H1 (cell line): ENCODE data around the gene MAPK8. TPM values are rescaled to one million over a fixed set of nuclear protein-coding genes. Genes with fewer than 3 reads are reported as not detected.
A peak's percentile ranks its signal among the peaks of the same experiment; 100 is the strongest.

ENCODE experiments used
- CTCF ChIA-PET: fragments of 300-600 bp; sonication (Branson Sonifier 250); formaldehyde crosslinking; loops from one replicate; lab custom pipeline; 2021; ENCODE audit not compliant: partially characterized antibody; lab: Charles Lee
- POLR2A ChIA-PET: fragments of 300-600 bp; sonication (Branson Sonifier 250); formaldehyde crosslinking; loops from one replicate; lab custom pipeline; 2021; ENCODE audit warnings: inconsistent platforms; ENCODE audit not compliant: partially characterized antibody; lab: Charles Lee
- DNase-seq, 2 experiments: peaks; one replicate each; pipeline versions ENCODE4 v3.0.0 to v3.0.0-alpha.2; 2010 to 2022; ENCODE audit warnings: low spot score in 2 of 2, low read depth in 1 of 2, mixed read lengths in 1 of 2
- FAIRE-seq: peaks from 2 replicates; lab custom pipeline; 2011; peaks lifted over from hg19 to GRCh38; lab: Jason Lieb, UNC
- H2AFZ ChIP-seq: 2 replicates; pipeline ENCODE4 v1.8.1; 2012; ENCODE audit warnings: low read length, inconsistent platforms
- H2AK5ac ChIP-seq: 2 replicates; pipeline ENCODE4 v1.6.1; 2013; ENCODE audit warnings: low read depth, low read length
- H2BK120ac ChIP-seq: replicated peaks from 2 replicates; pipeline ENCODE3; 2013; ENCODE audit warnings: low read depth, low read length, inconsistent platforms
- H2BK12ac ChIP-seq: 2 replicates; pipeline ENCODE4 v1.6.1; 2013; ENCODE audit warnings: low read depth, low read length
- H2BK15ac ChIP-seq: 2 replicates; pipeline ENCODE4 v1.6.1; 2013; ENCODE audit warnings: low read length
- H2BK20ac ChIP-seq: 2 replicates; pipeline ENCODE4 v1.6.1; 2013; ENCODE audit warnings: low read length
- H2BK5ac ChIP-seq: 2 replicates; pipeline ENCODE4 v1.6.1; 2013; ENCODE audit warnings: low read depth, low read length
- H3K14ac ChIP-seq: 2 replicates; pipeline ENCODE4 v1.6.1; 2013; ENCODE audit warnings: inconsistent platforms; ENCODE audit not compliant: insufficient read length
- H3K18ac ChIP-seq: 2 replicates; pipeline ENCODE4 v1.6.1; 2013; ENCODE audit warnings: low read length; ENCODE audit errors: extremely low read depth
- H3K23ac ChIP-seq: 2 replicates; pipeline ENCODE4 v1.6.1; 2013; ENCODE audit warnings: inconsistent platforms; ENCODE audit not compliant: insufficient read length
- H3K23me2 ChIP-seq: 2 replicates; pipeline ENCODE4 v1.6.1; 2013; ENCODE audit warnings: low read depth, low read length
- H3K27ac ChIP-seq: 2 replicates; pipeline ENCODE4 v1.6.1; 2011; ENCODE audit warnings: low read depth, low read length, inconsistent platforms
- H3K27me3 ChIP-seq, 4 experiments: replicated peaks in 1 of 4; 1 replicate in 1 of 4; 2 replicates in 3 of 4; pipeline versions ENCODE4 v1.6.1 to v1.8.1; 2011 to 2013; ENCODE audit warnings: low read length in 3 of 4, mild to moderate bottlenecking in 3 of 4, inconsistent platforms in 2 of 4, mixed read lengths in 2 of 4, moderate library complexity in 1 of 4; ENCODE audit not compliant: control insufficient read depth in 3 of 4, insufficient read depth in 3 of 4; ENCODE audit errors: extremely low read depth in 1 of 4
- H3K36me3 ChIP-seq, 4 experiments: 2 replicates each; pipeline versions ENCODE4 v1.6.1 to v1.8.1; 2011 to 2013; ENCODE audit warnings: mild to moderate bottlenecking in 4 of 4, low read length in 3 of 4, moderate library complexity in 2 of 4, control low read depth in 1 of 4, inconsistent platforms in 1 of 4; ENCODE audit not compliant: insufficient read depth in 4 of 4, control insufficient read depth in 2 of 4
- H3K4ac ChIP-seq: replicated peaks from 2 replicates; pipeline ENCODE3; 2013; ENCODE audit warnings: low read length, low read depth, mixed read lengths, inconsistent platforms; ENCODE audit not compliant: insufficient read length
- H3K4me1 ChIP-seq, 4 experiments: replicated peaks in 1 of 4; 1 replicate in 1 of 4; 2 replicates in 3 of 4; pipeline versions ENCODE4 v1.6.1 to v1.8.1; 2011 to 2013; ENCODE audit warnings: low read length in 3 of 4, inconsistent platforms in 2 of 4, mixed read lengths in 1 of 4; ENCODE audit not compliant: insufficient read depth in 4 of 4, control insufficient read depth in 3 of 4
- H3K4me2 ChIP-seq, 2 experiments: 2 replicates each; pipeline versions ENCODE4 v1.6.1 to v1.8.1; 2011 to 2013; ENCODE audit warnings: low read depth in 2 of 2, low read length in 2 of 2, control low read depth in 1 of 2, inconsistent platforms in 1 of 2, mild to moderate bottlenecking in 1 of 2; ENCODE audit not compliant: insufficient read depth in 1 of 2
- H3K4me3 ChIP-seq, 4 experiments: fragments of 200-600, 300-600 bp in 1 of 4; sonication (generic), shearing (Covaris generic), sonication (Bioruptor Twin) in 1 of 4; 2 replicates each; pipeline versions ENCODE4 v1.5.1 to v1.8.1; 2011 to 2016; ENCODE audit warnings: low read length in 4 of 4, low read depth in 3 of 4, control low read depth in 2 of 4, inconsistent platforms in 2 of 4, mild to moderate bottlenecking in 2 of 4, mixed read lengths in 1 of 4, moderate library complexity in 1 of 4; ENCODE audit not compliant: insufficient read depth in 2 of 4; ENCODE audit errors: extremely low read depth in 1 of 4
- H3K56ac ChIP-seq: replicated peaks from 2 replicates; pipeline ENCODE3; 2013; ENCODE audit warnings: low read depth, mild to moderate bottlenecking, mixed read lengths, low read length, inconsistent platforms; ENCODE audit not compliant: insufficient read length
- H3K79me1 ChIP-seq: 2 replicates; pipeline ENCODE4 v1.6.1; 2013; ENCODE audit warnings: low read depth, low read length, control low read depth
- H3K79me2 ChIP-seq, 2 experiments: 2 replicates each; pipeline versions ENCODE4 v1.6.1 to v1.8.1; 2012 to 2013; ENCODE audit warnings: low read length in 2 of 2, mild to moderate bottlenecking in 2 of 2, inconsistent platforms in 1 of 2; ENCODE audit not compliant: insufficient read depth in 2 of 2, control insufficient read depth in 1 of 2
- H3K9ac ChIP-seq, 4 experiments: replicated peaks in 1 of 4; 1 replicate in 1 of 4; 2 replicates in 3 of 4; pipeline versions ENCODE4 v1.6.1 to v1.8.1; 2011 to 2013; ENCODE audit warnings: low read depth in 3 of 4, low read length in 3 of 4, control low read depth in 2 of 4, mild to moderate bottlenecking in 2 of 4, moderate library complexity in 2 of 4, inconsistent platforms in 1 of 4; ENCODE audit errors: extremely low read depth in 1 of 4
- H3K9me3 ChIP-seq, 2 experiments: 2 replicates each; pipeline versions ENCODE4 v1.6.1 to v1.8.1; 2012 to 2013; ENCODE audit warnings: mild to moderate bottlenecking in 2 of 2, moderate library complexity in 2 of 2, control low read depth in 1 of 2, inconsistent platforms in 1 of 2, low read depth in 1 of 2, low read length in 1 of 2, mixed read lengths in 1 of 2; ENCODE audit not compliant: insufficient read depth in 2 of 2
- H4K20me1 ChIP-seq, 2 experiments: replicated peaks in 1 of 2; 2 replicates each; pipeline versions ENCODE3 to v1.8.1; 2011 to 2013; ENCODE audit warnings: inconsistent platforms in 2 of 2, low read length in 2 of 2, mild to moderate bottlenecking in 1 of 2; ENCODE audit not compliant: insufficient read depth in 2 of 2, control insufficient read depth in 1 of 2
- H4K5ac ChIP-seq: 2 replicates; pipeline ENCODE4 v1.6.1; 2013; ENCODE audit warnings: low read length, low read depth, mixed read lengths, inconsistent platforms; ENCODE audit not compliant: insufficient read length
- H4K8ac ChIP-seq: 2 replicates; pipeline ENCODE4 v1.8.0; 2013; ENCODE audit warnings: mild to moderate bottlenecking, moderate library complexity, low read length, inconsistent platforms; ENCODE audit not compliant: insufficient read depth; ENCODE audit errors: extremely low read depth
- H4K91ac ChIP-seq: replicated peaks from 2 replicates; pipeline ENCODE3; 2013; ENCODE audit warnings: low read length, mixed read lengths, inconsistent platforms; ENCODE audit not compliant: insufficient read length
- BCL11A ChIP-seq, 2 experiments: IDR thresholded peaks; one replicate each; pipeline ENCODE4 v1.6.1; 2011; ENCODE audit warnings: low read depth in 2 of 2, low read length in 2 of 2, mild to moderate bottlenecking in 2 of 2
- NANOG ChIP-seq: IDR thresholded peaks from 2 replicates; pipeline ENCODE4 v1.6.1; 2011; ENCODE audit warnings: low read length, low read depth, mild to moderate bottlenecking, inconsistent platforms; ENCODE audit not compliant: insufficient read depth, poor library complexity, severe bottlenecking
- POU5F1 ChIP-seq: IDR thresholded peaks from 2 replicates; pipeline ENCODE4 v1.6.1; 2011; ENCODE audit warnings: low read depth, mild to moderate bottlenecking, low read length, moderate library complexity
- SIX5 ChIP-seq: IDR thresholded peaks from 2 replicates; pipeline ENCODE4 v1.6.1; 2011; ENCODE audit warnings: mild to moderate bottlenecking, low read depth, low read length
- WGBS, 2 experiments: shearing (Covaris generic) in 1 of 2; methylation state at CpG; one replicate each; pipeline versions ENCODE4 v1.1.6 to v1.1.7; 2013 to 2015; ENCODE audit warnings: low lambda C conversion rate in 2 of 2, mixed read lengths in 2 of 2, inconsistent platforms in 1 of 2, low coverage in 1 of 2, missing lambda C conversion rate in 1 of 2; ENCODE audit not compliant: insufficient replicate concordance in 2 of 2, insufficient coverage in 1 of 2, insufficient read length in 1 of 2; ENCODE audit errors: extremely low coverage in 1 of 2, missing lambda C conversion rate in 1 of 2; 5-methylcytosine and 5-hydroxymethylcytosine counted together
- polyA plus RNA-seq, 7 experiments: library from polyadenylated mRNA; depleted of rRNA in 3 of 7; stranded (reverse) in 5 of 7; unstranded in 2 of 7; fragments of >200 nt in 5 of 7; fragments of 200-250 nt in 2 of 7; gene quantifications; 1 replicate in 5 of 7; 2 replicates in 1 of 7; 4 replicates in 1 of 7; pipeline versions ENCODE4 v1.2.1 to v1.2.3, GENCODE V29; 2011 to 2013; ENCODE audit warnings: missing spikeins in 2 of 7, mixed read lengths in 2 of 7
- total RNA-seq: library from RNA; stranded (reverse); fragmentation: NEBNext Ultra II Directional; extraction: Animal tissue kit (Norgen Biotek cat#: 25700); gene quantifications from 2 replicates; pipeline ENCODE4 v1.2.1, GENCODE V29; 2021

MAPK8 gene
- total and polyA plus RNA-seq, 2 of the 8 experiments (the other 6 are each of a cell fraction or from before 2014, with no cell fraction given): 23.3 to 71.3 TPM

DNA sequence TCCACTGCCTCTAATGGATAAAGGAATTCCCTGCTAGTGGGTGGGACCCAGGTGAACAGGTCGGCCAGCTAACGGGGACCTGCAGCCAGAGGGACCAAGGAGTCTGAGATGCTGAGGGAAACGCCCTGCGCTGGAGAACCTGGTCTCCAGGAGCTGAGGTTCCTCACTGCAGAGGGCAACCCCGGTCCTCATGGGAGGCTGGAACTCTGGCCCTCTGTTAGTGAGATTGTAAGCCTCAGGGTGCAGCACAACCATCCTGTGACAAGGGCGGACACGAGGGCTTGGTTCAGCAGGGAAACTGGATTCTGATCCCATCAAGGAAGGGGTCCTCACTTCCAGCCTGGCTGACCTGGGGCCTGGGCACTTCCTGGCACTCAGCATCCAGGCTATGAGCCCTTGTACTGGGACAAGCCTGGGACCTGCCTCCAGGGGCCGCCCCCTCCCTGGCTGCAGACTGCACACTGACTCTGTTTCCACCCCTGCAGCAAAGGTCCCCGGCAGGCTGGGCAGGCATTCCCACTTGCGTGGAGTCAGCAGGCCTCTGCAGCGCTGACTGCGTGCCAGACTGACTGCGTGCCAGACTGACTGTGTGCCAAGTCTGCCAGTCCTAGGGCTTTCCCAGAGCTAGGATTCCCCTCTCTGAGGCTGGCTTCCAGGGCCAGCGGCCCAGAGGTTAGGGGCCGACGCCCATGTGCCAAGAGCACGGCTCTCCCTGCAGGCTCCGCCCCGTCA lies 143.2 kb downstream of the MAPK8 start:
- H2AK5ac ChIP-seq: no peak overlapping the region
- ChIA-PET CTCF (interaction anchor here (0.7 to 10.9 kb wide), 5 partner anchors 10 to 206 kb away, joined by 3 to 141 read pairs (median 7); no protein-coding TSS in a partner anchor), POLR2A (no interaction called here)
- H3K79me2 ChIP-seq: no peaks in the 10 kb centered on the region
- no peak overlapping the region for H2AFZ ChIP-seq
- no peak for FAIRE-seq
- H3K18ac ChIP-seq: no peak overlapping the region
- no peak overlapping the region for H2BK5ac ChIP-seq
- H4K8ac ChIP-seq: no peak overlapping the region
- no peak overlapping the region for H3K4ac ChIP-seq
- H3K56ac ChIP-seq: no peak overlapping the region
- H3K4me2 ChIP-seq: no peak overlapping the region
- H3K9me3 ChIP-seq: no peaks in the 10 kb centered on the region
- TF ChIP-seq NANOG: no peak
- TF ChIP-seq SIX5: no peak
- TF ChIP-seq BCL11A (IDR thresholded peaks at IDR 0.05; ENCODE audit: low read depth in 2 of 2, low read length in 2 of 2): no peak
- TF ChIP-seq POU5F1: no peak
- H3K14ac ChIP-seq: no peak overlapping the region
- peaks cover 2 to 3% of the 10 kb centered on the region in 2 experiments for H4K20me1 ChIP-seq
- 93% methylated on average over 17 of the region's 19 CpGs; no CpG with 5 or more reads in 1 of the 2 experiments for WGBS, 2 experiments
- H2BK20ac ChIP-seq: no peak overlapping the region
- H4K5ac ChIP-seq: no peak overlapping the region
- peaks cover 2% of the 10 kb centered on the region; the same call in 1 of the 2 replicates for H3K23me2 ChIP-seq
- DNase-seq: peak in 1 of 2 experiments; percentile 36
- H3K4me3 ChIP-seq: no peak overlapping the region
- no peak overlapping the region for H2BK15ac ChIP-seq
- peaks cover under 1 to 4% (median 3%) of the 10 kb centered on the region in 4 experiments; a peak in 4 of 7 replicates for H3K4me1 ChIP-seq
- H3K27me3 ChIP-seq: no peaks in the 10 kb centered on the region
- H3K36me3 ChIP-seq: no peaks in the 10 kb centered on the region; a peak in 1 of 8 replicates
- H3K27ac ChIP-seq: no peak overlapping the region
- no peak overlapping the region for H2BK120ac ChIP-seq
- no peak overlapping the region for H3K9ac ChIP-seq
- no peak overlapping the region for H4K91ac ChIP-seq
- H3K79me1 ChIP-seq: no peaks in the 10 kb centered on the region
- no peak overlapping the region for H2BK12ac ChIP-seq
- H3K23ac ChIP-seq: no peak overlapping the region
